Omental fat pad (tissue), 4 donors: ENCODE data around the gene PTF1A. TPM values are rescaled to one million over a fixed set of nuclear protein-coding genes. Genes with fewer than 3 reads are reported as not detected.

Experiments used
- ATAC-seq: fragments of 150-250 bp; one replicate; pipeline ENCODE4 v1.9.1; 2016; ENCODE audit warnings: mild to moderate bottlenecking, moderate library complexity; ENCODE audit not compliant: low FRiP score
- DNase-seq: peaks from one replicate; pipeline ENCODE4 v3.0.0-alpha.2; 2019; ENCODE audit warnings: low spot score
- total RNA-seq, 4 donors: library from RNA; depleted of rRNA; stranded (reverse); fragments of >200 nt; gene quantifications; one replicate each; pipeline ENCODE4 v1.1.0, GENCODE V29; 2016
- TF ChIP-seq, protein P1 (sequence below), 3 donors: fragments of 450-650 bp; IDR thresholded peaks; one replicate each; pipeline ENCODE4 v1.5.1; 2016 to 2017; ENCODE audit warnings: antibody characterized with exemption in 3 of 3, mild to moderate bottlenecking in 3 of 3, moderate library complexity in 2 of 3

The PTF1A gene
- total RNA-seq, 4 donors from 2014 or later: not detected

DNA sequence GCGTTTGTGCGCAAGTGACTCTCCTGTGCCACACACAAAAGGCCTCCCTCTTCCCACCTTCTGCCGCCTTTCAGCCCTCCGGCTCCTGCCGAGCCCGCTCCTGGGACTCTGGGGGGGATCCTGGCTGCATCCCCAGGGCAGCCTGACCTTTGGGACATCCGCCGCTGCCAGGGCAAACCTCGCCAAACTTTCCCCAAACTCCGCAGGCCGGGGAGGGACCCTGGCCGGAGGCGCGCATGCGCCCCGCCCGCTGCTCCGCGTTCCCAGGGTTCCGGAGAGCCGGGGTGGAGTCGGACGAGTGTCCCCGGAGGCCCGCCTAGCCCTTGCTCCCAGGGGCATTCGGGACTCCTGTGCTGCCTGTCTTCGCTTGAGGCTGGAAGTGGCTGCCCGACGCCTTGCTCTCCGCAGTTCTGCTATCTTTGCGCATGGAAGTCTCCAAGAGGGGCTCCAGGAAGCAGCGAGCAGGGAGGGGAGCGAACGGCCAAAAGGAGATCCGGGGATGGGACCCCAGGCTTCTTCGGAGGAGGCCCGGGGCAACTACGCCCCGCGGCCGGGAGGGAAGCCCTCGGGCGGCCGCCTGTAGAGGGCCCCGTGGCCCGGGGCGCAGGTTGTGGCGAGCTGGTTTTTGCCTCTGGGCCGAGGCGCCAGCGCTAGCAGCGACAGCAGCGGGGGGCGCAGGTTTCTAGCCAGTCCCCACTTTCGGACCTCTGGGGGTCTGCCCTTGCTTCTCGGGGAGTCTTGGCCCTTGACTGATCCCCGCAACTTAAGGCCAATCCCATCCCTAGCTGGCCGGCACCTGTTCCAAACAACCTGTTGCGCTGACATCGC, 7.0 kb downstream of the PTF1A start:
- no peak for ATAC-seq
- DNase-seq: no peak
- TF ChIP-seq, protein P1, sequence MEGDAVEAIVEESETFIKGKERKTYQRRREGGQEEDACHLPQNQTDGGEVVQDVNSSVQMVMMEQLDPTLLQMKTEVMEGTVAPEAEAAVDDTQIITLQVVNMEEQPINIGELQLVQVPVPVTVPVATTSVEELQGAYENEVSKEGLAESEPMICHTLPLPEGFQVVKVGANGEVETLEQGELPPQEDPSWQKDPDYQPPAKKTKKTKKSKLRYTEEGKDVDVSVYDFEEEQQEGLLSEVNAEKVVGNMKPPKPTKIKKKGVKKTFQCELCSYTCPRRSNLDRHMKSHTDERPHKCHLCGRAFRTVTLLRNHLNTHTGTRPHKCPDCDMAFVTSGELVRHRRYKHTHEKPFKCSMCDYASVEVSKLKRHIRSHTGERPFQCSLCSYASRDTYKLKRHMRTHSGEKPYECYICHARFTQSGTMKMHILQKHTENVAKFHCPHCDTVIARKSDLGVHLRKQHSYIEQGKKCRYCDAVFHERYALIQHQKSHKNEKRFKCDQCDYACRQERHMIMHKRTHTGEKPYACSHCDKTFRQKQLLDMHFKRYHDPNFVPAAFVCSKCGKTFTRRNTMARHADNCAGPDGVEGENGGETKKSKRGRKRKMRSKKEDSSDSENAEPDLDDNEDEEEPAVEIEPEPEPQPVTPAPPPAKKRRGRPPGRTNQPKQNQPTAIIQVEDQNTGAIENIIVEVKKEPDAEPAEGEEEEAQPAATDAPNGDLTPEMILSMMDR (IDR thresholded peaks at IDR 0.05): no peak

DNA sequence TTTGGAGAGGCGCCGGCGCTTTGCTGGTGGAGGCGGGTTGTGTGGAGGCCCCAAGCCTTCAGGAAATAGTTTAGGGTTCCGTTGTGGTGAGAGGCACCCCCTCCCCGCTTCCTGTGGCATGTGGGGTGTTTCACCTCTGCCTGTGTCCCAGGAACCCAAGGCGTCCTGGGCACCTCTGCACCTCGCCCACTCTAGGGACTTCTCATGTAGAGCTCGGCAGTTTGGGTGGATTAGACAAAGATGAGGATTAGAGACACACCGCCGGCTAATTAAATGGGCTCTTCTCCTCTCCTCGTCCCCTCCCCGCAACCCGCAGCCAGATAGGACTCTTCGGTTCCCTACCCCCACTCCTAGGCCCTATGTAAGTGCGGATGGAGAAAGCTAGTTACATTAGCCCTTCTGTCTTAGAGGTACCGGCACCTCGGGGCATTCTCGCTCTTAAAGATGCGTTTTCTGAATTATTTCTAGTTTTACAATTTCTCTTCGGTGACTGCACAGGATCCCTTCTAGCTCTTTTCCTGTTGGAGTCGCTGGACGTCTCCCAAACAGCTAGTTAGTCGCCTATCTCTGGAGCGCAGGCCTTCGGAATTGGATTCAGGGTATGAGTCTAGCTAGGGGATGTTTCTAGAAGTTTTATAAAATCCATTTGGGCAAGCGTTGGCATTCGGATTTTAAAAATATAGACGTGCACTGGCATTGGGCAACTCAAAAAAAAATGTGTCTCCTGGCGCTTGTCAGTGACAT, 7.8 kb downstream of the PTF1A start:
- no peak for ATAC-seq
- no peak for DNase-seq

GRCh38 chr10:23200586-23200985, 8.5 kb downstream of the PTF1A start:
- no peak for ATAC-seq
- TF ChIP-seq, protein P1 (IDR thresholded peaks at IDR 0.05): no peak
- no peak for DNase-seq

More for the DNA sequence above, 7.8 kb downstream of the PTF1A start:
- TF ChIP-seq, protein P1 (IDR thresholded peaks at IDR 0.05): no peak

GRCh38 chr10:23200997-23201652, 9.0 kb downstream of the PTF1A start:
- no peak for ATAC-seq
- DNase-seq: no peak
- TF ChIP-seq, protein P1 (IDR thresholded peaks at IDR 0.05): no peak

DNA sequence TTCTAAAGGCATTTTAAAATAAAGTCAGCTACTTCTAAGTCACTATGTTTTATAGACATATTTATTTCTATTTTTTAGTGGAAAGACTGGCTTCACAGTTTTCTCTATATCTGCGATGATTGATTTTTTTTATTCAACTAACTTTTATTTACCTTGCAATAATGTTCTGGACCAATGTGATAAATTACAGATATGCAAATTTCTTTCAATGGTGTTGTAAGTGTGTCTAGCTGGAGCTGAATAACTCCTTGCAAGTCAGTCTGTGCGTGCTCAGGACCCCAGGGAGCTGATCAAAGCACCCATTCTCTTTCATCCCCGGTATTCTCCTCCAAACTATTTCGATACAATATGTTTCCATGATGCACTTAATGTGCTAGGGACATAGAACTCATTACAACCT, 9.7 kb downstream of the PTF1A start:
- TF ChIP-seq, protein P1 (IDR thresholded peaks at IDR 0.05): no peak
- no peak for DNase-seq
- ATAC-seq: no peak

- ATAC-seq (no peak), DNase-seq (no peak)
Observed at GRCh38 chr10:23202779-23203178, 10.7 kb downstream of the PTF1A start.

More at GRCh38 chr10:23202779-23203178, 10.7 kb downstream of the PTF1A start:
- TF ChIP-seq, protein P1 (IDR thresholded peaks at IDR 0.05): no peak
